ENCODE measurements around the gene PDE6A.

PDE6A gene

DNA sequence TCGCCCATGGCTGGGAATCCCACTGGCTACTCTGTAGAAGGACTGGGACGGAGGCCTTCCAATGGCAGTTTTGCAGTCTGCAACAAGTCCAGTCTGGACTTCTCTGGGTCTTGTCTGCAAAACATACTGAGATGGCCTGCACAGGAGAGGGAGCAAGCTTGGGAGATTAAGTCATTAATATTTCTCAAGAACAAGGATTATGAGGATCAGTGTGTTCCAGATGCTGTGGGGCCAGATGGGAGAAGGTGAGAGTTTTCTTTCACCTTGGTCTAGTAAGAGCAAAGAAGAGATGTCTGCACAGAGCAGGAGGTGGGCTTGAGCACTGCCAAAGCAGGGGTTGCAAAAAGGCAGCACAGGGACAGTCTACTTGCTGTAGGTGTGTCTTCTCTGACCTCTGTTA, at the start of gene PDE6A:
Gene PDE6A, minus strand, starts transcription at position 128 of the 400 bp plus-strand sequence. Its CDS starts 120 bp downstream, at position 8.
- DNase-seq, result no peak

DNA sequence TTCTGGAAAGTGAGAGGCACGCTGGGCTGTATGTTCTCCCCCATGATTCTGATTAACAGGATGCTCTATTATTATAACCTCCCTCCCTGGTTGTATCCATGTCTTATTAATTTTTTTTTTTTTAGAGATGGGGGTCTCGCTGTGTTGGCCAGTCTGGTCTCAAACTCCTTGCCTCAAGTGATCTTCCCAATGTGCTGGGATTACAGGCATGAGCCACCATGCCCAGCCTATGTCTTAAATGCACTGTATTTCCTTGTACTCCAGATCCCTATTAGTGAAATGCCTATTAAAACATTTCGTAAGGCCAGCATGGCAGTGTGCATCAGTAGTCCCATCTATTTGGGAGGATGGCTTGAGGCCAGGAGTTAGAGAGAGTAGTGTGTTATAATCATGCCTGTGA, 48.9 kb upstream of the PDE6A start:
- no peak for DNase-seq

DNA sequence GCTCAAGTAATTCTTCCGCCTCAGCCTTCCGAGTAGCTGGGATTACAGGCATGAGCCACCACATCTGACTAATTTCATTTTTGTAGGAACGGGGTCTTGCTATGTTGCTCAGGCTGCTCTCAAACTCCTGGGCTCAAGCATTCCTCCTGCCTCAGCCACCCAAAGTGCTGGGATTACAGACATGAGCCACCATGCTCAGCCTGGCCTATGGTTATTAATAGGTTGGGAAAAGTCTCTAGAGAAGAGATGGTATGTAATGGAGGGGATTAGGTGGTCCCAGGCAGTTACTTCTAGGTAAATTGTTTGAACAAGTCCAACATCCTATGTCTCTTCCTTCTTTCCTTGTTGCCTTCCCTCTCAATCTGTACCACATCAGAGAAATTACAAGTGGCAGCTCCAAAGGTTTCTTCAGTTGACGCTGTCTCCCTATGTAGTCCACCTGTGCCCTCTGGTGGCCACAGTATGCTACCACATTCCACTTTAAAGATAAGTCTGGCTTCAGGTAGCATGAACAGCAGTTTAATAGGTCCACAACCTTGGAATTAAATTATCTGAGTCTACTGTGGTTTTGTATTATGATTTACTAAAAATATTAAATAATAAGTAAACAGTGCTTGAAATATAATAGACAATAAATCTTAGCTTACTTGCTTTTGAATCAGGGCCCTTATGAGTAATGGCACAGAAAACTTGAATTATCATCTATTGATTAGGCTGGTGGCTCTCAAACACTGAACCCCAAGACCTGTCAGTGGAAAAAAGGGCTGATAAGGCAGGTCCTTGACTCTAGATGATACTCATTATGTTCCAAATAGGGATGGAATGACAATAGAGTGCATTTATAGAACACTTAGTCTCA, 46.2 kb upstream of the PDE6A start:
- DNase-seq, result peak; percentile 59

DNA sequence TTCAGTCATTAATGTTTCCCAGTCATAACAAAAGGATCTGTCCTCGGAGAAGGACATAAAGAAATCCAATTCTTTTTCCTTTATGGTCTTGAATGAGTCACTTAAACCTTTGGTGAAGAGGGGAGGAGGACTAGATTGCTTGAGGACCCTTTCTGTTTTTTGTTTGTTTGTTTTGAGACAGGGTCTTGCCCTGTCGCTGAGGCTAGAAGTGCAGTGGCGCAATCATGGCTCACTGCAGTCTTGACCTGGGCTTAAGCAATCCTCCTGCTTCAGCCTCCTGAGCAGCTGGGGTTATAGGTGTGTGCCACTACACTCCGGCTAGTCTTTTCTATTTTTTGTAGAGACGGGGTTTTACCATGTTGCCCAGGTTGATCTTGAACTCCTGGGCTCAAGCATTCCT, 43.5 kb upstream of the PDE6A start:
- no peak for DNase-seq

DNA sequence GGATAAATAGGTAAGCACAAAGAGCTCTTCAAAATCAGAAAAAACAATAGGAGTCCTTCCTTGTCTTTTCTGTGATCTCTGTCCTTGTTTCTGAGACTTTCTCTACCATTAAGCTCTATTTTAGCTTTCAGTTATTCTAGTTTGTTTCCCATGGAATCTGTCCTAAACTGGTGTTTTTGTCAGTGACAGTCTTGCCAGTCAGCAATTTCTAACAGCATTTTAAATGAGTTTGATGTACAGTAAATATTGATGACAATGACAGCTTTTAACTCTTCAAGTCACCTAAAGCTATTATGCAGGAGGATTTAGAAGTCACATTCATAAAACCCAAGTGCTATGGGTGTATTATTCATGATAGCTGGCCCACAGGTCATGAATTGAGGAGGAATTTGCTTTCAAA, 37.9 kb upstream of the PDE6A start:
- no peak for DNase-seq

DNA sequence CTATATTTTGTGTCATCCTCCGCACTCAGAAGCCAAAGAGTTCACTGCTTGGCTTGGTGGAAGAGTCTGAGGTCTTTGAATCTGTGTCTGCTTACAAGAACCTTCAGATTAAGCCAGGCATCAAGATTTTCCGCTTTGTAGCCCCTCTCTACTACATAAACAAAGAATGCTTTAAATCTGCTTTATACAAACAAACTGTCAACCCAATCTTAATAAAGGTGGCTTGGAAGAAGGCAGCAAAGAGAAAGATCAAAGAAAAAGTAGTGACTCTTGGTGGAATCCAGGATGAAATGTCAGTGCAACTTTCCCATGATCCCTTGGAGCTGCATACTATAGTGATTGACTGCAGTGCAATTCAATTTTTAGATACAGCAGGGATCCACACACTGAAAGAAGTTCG, 36.6 kb upstream of the PDE6A start:
- no peak for DNase-seq

DNA sequence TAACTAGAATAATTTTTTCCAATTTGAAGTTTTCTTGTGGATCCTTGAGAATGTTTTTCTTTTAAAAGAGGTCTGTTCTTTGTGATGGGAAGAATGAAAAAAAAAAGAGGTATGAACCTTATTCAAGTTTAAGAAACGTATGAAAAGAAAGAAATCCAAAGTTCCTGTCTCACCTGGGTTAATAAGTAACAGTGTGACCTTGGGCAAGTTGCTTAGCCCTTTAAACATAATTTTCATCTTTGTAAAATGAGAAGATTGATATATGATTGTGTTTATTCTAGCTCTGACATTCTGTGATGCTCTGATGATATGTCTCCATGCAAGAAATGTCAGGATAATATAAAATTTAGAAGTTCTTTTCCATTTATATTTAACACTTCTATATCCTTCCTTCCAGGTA, 35.3 kb upstream of the PDE6A start:
- no peak for DNase-seq

DNA sequence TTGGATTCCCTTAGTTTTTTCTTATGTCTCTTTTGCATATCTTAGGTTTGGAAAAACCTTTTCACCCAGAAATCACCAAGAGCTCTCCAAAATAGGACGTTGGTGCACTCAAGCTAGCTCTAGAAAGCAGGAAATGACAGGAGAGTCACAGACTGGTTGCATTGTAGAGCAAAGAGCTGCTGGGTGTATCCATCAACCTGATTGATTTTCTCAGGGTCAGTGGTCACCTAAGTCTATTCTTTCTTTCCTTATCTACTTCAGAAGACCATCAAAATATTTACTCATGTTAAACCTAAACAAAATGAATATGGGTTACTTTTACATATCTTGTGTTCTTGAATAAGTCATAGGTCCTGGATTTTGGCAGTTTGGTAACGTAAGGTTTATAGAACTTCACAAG, 30.8 kb upstream of the PDE6A start:
- no peak for DNase-seq

DNA sequence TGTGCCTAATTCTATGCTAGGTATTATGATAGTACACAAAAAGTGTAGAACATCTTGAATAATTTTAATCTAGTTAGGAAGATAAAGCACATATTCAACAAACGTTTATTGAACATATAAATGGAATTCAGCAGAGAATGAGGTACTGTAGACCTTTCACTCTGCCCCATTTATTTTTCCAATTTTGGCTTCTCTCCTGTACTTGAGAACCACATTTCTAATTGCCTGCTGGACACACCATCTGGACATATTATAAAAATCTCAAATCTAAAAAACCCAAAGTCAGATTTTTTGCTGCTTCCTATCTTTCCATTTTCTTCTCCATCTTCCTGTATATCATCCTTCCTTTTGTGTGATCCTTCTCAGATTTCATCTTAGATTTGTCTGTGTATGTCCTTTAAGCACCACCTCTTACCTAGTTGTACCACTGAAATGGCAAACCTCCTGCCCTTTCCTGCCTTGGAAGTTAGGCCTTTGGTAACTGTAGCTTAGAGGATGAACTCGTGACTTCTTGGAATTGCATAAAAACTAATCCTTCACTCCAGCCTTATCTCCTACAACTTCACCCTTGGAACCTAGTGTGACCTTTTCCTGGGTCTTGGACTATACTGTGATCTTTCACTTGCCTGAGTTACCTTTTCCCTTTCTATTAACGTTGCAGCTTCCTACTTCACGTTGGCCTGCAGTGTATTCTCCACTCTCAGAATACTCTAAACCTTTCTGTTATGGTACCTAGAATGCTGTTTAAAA, 24.8 kb upstream of the PDE6A start:
- no peak for DNase-seq

DNA sequence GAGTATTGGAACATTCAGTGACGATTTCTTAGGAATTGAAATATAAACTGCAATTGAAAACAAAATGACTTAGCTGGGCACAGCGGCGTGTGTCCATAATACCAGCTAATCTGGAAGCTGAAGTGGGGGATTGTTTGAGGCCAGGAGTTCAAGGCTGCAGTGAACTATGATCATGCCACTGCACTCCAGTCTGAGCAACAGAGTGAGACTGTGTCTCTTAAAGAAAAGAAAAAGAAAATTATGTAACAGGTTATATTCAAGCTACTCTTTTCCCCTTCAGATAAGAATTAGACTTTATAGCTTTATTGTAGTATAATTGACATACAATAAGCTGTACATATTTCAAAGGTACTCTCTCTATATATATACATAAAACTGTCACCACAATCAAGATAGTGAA, 22.4 kb upstream of the PDE6A start:
- no peak for DNase-seq

DNA sequence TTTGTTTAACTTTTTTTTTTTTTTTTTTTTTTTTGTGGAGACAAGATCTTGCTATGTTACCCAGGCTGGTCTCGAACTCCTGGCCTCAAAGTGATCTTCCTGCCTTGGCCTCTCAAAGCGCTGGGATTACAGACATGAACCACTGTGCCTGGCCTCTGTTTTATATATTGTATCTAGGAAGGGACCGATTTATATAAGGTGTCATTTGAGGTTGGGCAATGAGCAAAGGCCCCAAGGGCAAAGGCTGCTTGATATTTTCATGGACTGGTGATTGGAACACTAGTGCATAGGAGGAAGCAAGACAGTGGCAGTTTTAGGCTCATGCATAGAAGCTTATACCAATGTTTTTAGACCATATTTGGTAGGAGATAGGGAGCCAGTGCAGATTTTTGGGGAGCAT, 19.1 kb upstream of the PDE6A start:
- no peak for DNase-seq

DNA sequence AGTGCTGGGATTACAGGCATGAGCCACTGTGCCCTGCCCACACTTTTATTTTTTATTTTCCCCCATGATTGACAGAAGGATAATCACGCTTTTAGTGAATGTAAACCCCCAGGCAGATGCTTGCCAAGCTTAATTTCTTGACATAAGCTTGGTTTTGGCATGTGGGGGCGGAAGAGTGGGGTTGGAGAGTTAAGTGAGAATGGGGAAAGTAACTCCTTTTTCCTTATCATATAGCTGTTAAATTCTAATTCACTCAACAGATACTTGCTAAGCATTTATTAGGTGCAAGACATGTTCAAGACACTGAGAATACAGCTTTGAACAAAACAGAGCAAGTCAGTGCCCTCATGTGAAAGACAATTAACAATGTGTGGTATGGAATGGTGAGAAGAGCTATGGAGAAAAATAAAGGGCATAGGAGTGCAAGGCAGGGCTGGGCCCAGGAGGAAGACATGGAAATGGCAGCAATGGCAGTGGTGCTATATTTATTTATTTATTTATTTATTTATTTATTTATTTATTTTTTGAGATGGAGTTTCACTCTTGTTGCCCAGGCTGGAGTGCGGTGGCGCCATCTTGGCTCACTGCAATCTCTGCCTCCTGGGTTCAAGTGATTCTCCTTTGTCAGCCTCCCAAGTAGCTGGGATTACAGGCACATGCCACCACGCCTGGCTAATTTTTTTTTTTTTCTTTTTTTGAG, 18.2 kb upstream of the PDE6A start:
- DNase-seq, result no peak

DNA sequence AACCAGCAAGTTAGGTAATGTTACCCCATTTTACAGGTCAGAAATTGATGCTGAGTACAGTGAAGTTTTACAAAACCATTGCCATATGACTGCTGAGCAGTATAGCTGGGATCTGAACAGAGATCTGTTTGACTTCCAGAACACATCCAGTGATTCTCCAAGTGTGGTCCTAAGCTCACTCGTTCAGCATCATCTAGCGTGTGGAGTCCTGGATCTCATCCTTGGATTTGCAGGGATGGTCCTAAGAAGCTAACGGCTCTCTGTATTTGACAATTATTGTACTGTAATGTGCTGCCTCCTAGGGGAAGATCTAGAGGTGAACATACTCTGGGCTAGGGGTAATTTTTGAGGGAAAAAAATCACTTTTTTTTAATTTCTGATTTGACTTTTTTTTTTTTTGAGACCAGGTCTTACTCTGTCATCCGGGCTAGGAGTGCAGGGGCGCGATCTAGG, 17.4 kb upstream of the PDE6A start:
- no peak for DNase-seq

DNA sequence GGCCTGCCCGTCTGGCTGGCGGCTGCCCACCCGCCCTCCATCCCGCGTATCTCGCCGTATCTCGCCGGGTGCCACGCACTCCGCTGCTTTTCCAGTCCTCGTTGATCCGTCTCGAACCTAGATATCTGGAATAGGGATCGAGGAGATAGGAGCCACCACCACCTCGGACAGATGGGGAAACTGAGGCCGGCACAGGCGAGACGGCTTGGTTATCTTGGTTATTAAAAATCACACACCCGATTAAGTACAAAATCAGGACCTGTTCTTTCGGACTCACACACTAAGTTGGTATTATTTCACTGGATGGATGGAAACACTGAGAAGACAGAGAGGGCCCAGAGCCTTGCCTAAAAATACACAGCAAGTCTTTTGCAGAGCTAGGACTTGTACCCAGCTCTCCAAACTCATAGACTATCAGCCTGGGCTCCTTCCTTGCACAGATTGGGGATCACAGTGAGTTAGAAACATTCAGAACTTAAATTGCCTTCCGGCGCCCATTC, 16.6 kb upstream of the PDE6A start:
- no peak for DNase-seq

DNA sequence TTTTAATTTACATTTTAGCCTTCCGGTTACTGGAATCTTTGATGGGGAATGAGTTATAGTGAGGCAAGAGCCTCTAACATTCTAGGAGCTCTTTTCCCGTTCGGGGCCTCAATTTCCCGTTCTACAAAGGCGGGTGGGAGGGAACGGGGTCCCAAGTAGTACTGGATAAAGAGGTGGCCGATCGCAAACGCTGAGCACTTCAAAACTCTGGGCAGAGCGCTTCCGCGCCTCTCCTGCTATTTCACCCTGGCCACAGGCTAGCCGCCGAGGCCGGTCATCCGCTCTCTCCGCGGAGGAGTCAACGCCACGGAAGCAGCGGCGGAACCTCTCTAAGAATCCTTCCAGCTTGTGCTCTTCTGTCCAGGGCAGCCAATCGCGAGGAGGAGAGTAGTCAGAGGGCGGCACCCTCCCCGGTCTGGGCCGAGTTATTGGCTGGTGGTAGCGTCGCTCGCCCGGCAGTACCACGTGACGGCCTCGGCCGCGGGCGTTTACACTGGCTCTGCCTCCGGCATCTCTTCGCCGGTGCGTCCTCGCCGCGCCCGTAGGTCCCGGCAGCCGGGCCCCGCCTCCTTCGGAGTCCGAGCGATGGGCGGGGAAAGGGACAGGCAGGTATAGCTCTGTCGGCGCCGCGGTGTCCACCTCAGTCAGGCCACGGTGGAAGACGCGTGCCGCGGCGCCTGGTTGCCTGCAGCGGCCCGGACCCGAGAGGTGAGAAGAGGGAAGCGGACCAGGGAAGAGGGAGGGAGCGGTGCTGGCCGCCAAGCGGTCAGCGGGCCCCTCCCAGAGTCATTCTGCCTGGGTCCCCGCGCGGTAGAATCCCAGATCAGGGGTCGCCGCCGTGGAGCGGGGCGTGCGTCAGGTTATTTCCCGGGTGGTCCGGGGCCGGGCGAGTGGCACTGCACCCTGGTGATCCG, 15.9 kb upstream of the PDE6A start, which contains the start of gene SLC26A2:
Gene SLC26A2, plus strand, starts transcription at position 487 of the 914 bp plus-strand sequence. CDS start 16,895 bp downstream, outside the sequence.
- DNase-seq, result peak; percentile 89

DNA sequence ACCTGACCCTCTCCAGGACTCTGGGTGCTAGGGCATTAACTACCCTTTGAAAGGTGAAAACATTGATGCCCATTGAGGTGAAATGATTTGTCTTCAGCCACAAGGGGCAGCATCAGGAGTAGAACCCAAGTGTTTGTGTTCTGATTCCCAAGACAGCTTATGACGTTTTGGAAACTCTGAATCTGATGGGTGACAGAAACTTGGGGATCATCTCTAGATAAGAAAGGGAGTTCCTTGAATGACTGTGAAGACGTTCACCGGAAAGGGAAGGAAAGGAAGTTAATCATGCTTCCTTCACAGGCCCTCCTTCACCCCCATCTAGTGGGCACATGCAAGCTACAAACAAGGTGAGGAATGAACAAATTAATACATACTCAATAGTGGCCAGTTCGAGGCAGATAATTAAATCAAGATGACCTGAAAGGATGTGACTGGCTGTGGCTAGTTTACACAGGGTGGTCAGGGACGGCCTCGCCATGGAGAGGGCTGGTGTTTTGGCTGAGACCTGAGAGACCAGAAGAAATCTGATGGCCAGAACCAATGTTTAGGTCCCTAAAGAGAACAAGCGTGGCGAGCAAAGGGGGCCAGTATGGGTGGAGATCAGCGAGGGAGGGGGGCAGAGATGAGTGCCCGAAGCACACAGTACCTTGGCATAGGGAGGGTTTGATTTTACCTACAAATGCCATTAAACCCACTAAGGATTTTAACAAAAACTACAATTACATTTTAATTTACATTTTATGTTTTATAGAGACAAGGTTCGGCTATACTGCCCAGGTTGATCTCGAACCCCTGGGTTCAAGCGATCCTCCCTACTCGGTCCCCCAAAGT, 15.0 kb upstream of the PDE6A start:
- DNase-seq, result peak; percentile 45

DNA sequence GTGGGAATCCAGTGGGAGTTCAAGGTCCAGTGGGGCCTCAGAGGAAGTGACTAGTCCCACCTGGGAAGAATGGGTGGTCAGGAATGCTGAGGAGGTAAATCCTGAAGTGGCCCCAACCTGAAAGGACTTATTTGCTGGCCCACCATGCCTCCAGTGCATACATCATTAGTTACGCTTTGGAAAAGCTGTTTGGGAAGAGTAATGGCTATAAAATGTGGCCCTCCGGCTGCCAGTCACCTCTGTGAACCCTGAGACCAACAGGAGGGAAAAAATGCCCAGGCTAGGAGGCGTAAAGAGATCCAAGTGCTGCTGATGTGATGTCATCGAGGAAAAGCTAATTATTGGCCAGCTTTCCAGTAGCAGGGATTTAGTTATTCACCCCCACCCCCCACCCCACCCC, 13.3 kb upstream of the PDE6A start:
- DNase-seq, result no peak

DNA sequence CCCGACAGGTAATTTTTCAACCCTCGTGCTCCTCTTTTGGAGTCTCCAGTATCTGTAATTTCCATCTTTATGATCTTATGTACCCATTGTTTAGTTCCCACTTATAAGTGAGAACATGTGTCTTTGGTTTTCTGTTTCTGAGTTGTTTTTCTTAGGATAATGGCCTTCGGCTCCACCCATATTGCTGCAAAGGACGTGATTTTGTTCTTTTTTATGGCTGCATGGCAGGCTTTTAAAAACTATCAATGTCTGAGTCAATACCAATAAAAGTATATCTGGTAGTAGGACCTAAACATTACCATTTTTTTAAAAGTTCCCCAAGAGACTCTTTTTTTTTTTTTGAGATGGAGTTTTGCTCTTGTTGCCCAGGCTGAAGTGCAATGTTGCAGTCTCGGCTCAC, 12.1 kb upstream of the PDE6A start:
- DNase-seq, result no peak

DNA sequence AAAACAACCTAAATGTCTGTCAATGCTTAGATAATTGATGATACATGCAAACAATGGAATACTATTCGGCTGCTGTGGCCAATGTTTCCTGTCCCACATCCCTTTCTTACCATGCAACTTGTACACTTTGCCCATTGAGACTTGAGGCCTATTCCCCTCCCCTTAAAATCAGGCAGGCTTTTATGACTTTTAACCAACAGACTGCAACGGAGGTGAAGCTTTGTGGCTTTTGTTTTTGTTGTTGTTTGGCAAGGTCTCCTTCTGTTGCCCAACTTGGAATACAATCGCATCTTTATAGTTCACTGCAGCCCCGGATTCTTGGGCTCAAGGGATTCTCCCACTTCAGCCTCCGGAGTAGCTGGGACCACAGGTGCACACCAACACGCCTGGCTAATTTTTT, 10.2 kb upstream of the PDE6A start:
- DNase-seq, result no peak

DNA sequence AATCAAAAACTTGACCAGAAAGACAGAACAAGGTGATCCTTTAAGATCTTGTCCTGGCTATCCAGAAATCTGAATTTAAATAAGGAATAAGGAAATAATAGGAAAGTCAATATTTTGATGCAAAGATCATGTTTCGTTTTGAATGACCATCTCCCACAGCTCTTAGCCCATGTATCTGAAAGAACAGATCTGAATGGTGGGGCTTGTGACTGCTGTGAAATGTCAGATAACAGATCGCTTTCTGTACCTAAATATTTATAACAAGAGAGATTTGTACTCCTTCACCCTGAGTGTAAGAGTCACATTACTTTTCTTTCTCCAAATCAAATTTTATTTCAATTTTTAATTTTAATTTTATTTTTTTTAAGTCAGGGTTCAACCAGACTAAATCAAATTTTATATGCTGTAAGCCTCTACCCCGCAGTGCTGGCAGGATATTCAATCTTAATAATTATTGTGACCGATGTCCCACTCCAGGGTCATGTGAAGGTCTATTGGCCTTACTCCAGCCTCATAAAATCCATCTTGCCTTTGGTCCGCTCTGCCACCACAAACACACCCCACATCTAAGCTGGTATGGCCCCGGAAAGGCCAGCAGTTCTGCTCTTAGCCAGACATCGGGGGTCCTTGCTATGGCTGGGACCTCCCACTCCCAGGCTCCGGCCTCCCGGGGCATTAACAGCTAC, 9.0 kb upstream of the PDE6A start:
- no peak for DNase-seq

Data from activated T-cell treated with anti-CD3 and anti-CD28 coated beads, Interleukin-2, amount 50 U/mL, for 1 hour (primary cell).